ENCODE measurements around the gene FNDC3B.

GRCh38 chr3:172120912-172121311 is 81.5 kb downstream of the FNDC3B start:
- TF ChIP-seq CTCF (IDR thresholded peaks at IDR 0.05) (no peak), SIN3A (IDR thresholded peaks at IDR 0.05; ENCODE audit: borderline replicate concordance, insufficient read depth, low read depth, low read length) (no peak)
